K562 (cell line): Measurements from ENCODE around the gene GTSE1. TPM values are rescaled to one million over a fixed set of nuclear protein-coding genes. Genes with fewer than 3 reads are reported as not detected.
A peak's percentile ranks its signal among the peaks of the same experiment; 100 is the strongest.

ENCODE experiments used
- ATAC-seq: fragments of 200-7000 bp; cut with Tn5 transposase; 3 replicates; pipeline ENCODE4 v1.9.1; 2020; ENCODE audit warnings: moderate library complexity
- BruUV-seq: library from RNA; stranded (reverse); fragments of 400-500 nt; replicated peaks from 2 replicates; lab custom pipeline; 2021; lab: Mats Ljungman, UMichigan
- CTCF ChIA-PET: fragments of 300-600 bp; formaldehyde crosslinking; extraction: SDS; loops from one replicate; lab custom pipeline; 2021; ENCODE audit warnings: low intra/inter-chr PET ratio; lab: Yijun Ruan, JAX
- POLR2A ChIA-PET: fragments of 300-600, 350-650 bp; sonication (Branson Sonifier 250); formaldehyde crosslinking; extraction: SDS; loops from one replicate; lab custom pipeline; 2021; ENCODE audit warnings: antibody characterized with exemption, inconsistent platforms; lab: Yijun Ruan, JAX
- DNase-seq, 4 experiments: peaks; one replicate each; pipeline versions ENCODE4 v3.0.0 to v3.0.0-alpha.2; 2011 to 2018; ENCODE audit warnings: low spot score in 3 of 4, mixed read lengths in 3 of 4; ENCODE audit errors: extremely low read depth in 1 of 4
- FAIRE-seq: peaks from 2 replicates; lab custom pipeline; 2011; peaks lifted over from hg19 to GRCh38; lab: Jason Lieb, UNC
- H2AFZ ChIP-seq: 2 replicates; pipeline ENCODE4 v1.6.0; 2011; ENCODE audit warnings: low read depth, low read length, control low read depth, inconsistent platforms
- H3K27ac ChIP-seq: fragments of 200-600 bp; 3 replicates; pipeline ENCODE4 v1.8.0; 2011; ENCODE audit warnings: low read depth, mild to moderate bottlenecking, control low read depth, inconsistent platforms, low read length, moderate library complexity, mixed read lengths; ENCODE audit errors: extremely low read depth
- H3K27me3 ChIP-seq, 2 experiments: fragments of 300-600 bp in 1 of 2; 2 replicates in 1 of 2; 3 replicates in 1 of 2; pipeline versions ENCODE4 v1.6.0 to v1.8.0; 2011; ENCODE audit warnings: inconsistent platforms in 2 of 2, low read length in 2 of 2, mild to moderate bottlenecking in 1 of 2, mixed read lengths in 1 of 2, moderate library complexity in 1 of 2; ENCODE audit not compliant: control insufficient read depth in 2 of 2, insufficient read depth in 2 of 2
- H3K36me3 ChIP-seq: fragments of 300-600 bp; 3 replicates; pipeline ENCODE4 v1.8.0; 2011; ENCODE audit warnings: mild to moderate bottlenecking, low read length, inconsistent platforms; ENCODE audit not compliant: control insufficient read depth, insufficient read depth
- H3K4me1 ChIP-seq, 2 experiments: fragments of 200-600 bp in 1 of 2; replicated peaks in 1 of 2; 2 replicates in 1 of 2; 3 replicates in 1 of 2; pipeline versions ENCODE4 v1.5.1 to v1.8.0; 2011; ENCODE audit warnings: inconsistent platforms in 2 of 2, low read length in 2 of 2, mild to moderate bottlenecking in 1 of 2, mixed read lengths in 1 of 2, moderate library complexity in 1 of 2; ENCODE audit not compliant: control insufficient read depth in 2 of 2, insufficient read depth in 2 of 2
- H3K4me2 ChIP-seq: 2 replicates; pipeline ENCODE4 v1.6.1; 2011; ENCODE audit warnings: low read length, control low read depth, inconsistent platforms, mixed read lengths; ENCODE audit not compliant: insufficient read depth
- H3K4me3 ChIP-seq: fragments of 200-600 bp; sonication (generic), shearing (Covaris generic); 2 replicates; pipeline ENCODE4 v1.5.1; 2016; ENCODE audit warnings: control low read depth, inconsistent platforms
- H3K79me2 ChIP-seq: fragments of 200-600 bp; 3 replicates; pipeline ENCODE4 v1.8.0; 2011; ENCODE audit warnings: low read length, inconsistent platforms; ENCODE audit not compliant: control insufficient read depth, insufficient read depth
- H3K9ac ChIP-seq, 2 experiments: 2 replicates each; pipeline versions ENCODE4 v1.6.0 to v1.6.1; 2011; ENCODE audit warnings: low read depth in 2 of 2, low read length in 2 of 2, control low read depth in 1 of 2, inconsistent platforms in 1 of 2, mild to moderate bottlenecking in 1 of 2, mixed read lengths in 1 of 2; ENCODE audit not compliant: insufficient read depth in 1 of 2
- H3K9me1 ChIP-seq: one replicate; pipeline ENCODE4 v1.6.0; 2011; ENCODE audit warnings: inconsistent platforms, mild to moderate bottlenecking, low read length, moderate library complexity; ENCODE audit not compliant: control insufficient read depth, insufficient read depth
- H3K9me3 ChIP-seq: replicated peaks from 2 replicates; pipeline ENCODE4 v1.5.1; 2011; ENCODE audit warnings: low read depth, low read length, inconsistent platforms; ENCODE audit not compliant: control insufficient read depth, insufficient read depth
- H4K20me1 ChIP-seq: replicated peaks from 2 replicates; pipeline ENCODE4 v1.6.1; 2011; ENCODE audit warnings: low read length, inconsistent platforms, mixed read lengths; ENCODE audit not compliant: control insufficient read depth, insufficient read depth
- ARID1B ChIP-seq: fragments of 450-650 bp; IDR thresholded peaks from 2 replicates; pipeline ENCODE4 v1.6.1; 2016; ENCODE audit warnings: antibody characterized with exemption, mild to moderate bottlenecking, inconsistent platforms
- CBFA2T3 ChIP-seq: fragments of 450-650 bp; IDR thresholded peaks from 2 replicates; pipeline ENCODE4 v1.6.1; 2017
- JUND ChIP-seq, 2 experiments: IDR thresholded peaks; 2 replicates in 1 of 2; 3 replicates in 1 of 2; pipeline ENCODE4 v1.6.1; 2011; ENCODE audit warnings: borderline replicate concordance in 2 of 2, low read depth in 2 of 2, low read length in 2 of 2, improper control_type of control experiment in 1 of 2, missing biosample characterization in 1 of 2, missing genetic modification characterization in 1 of 2, missing genetic modification reagents in 1 of 2
- KDM1A ChIP-seq, 2 experiments: fragments of 450-650 bp; IDR thresholded peaks; 2 replicates each; pipeline ENCODE4 v1.6.1; 2016; ENCODE audit warnings: mild to moderate bottlenecking in 2 of 2
- MEIS2 ChIP-seq: fragments of 450-650 bp; IDR thresholded peaks from 2 replicates; pipeline ENCODE4 v1.6.1; 2014; ENCODE audit warnings: mild to moderate bottlenecking; ENCODE audit not compliant: partially characterized antibody
- SP2 ChIP-seq: IDR thresholded peaks from 2 replicates; pipeline ENCODE4 v1.6.1; 2011; ENCODE audit warnings: mild to moderate bottlenecking, low read depth, low read length, moderate library complexity; ENCODE audit not compliant: poor library complexity, severe bottlenecking; ENCODE audit errors: extremely low read depth
- ZBTB8A ChIP-seq: fragments of 450-650 bp; IDR thresholded peaks from 2 replicates; pipeline ENCODE4 v1.6.1; 2018; ENCODE audit warnings: mild to moderate bottlenecking, moderate library complexity; ENCODE audit not compliant: partially characterized antibody
- ZFX ChIP-seq: sonication (generic); formaldehyde crosslinking; IDR thresholded peaks from 2 replicates; pipeline ENCODE4 v1.8.0; 2022; ENCODE audit warnings: mild to moderate bottlenecking, missing genetic modification reagents, moderate library complexity
- ZNF146 ChIP-seq: IDR thresholded peaks from one replicate; pipeline ENCODE4 v1.6.1; 2018; ENCODE audit warnings: missing compliant biosample characterization; ENCODE audit not compliant: unreplicated experiment
- WGBS: fragments of 100-300 bp; shearing (Covaris generic); methylation state at CpG from one replicate; pipeline ENCODE4 v1.1.6; 2016; ENCODE audit warnings: low coverage, mixed read lengths; ENCODE audit not compliant: insufficient coverage; ENCODE audit errors: missing lambda C conversion rate; 5-methylcytosine and 5-hydroxymethylcytosine counted together
- in situ Hi-C: fragments of 300-500 bp; cut with MboI; formaldehyde crosslinking; loops from 4 replicates; pipeline ENCODE4 v1.15.0; 2018; ENCODE audit warnings: inconsistent platforms, mixed read lengths
- intact Hi-C: fragments of 100-400 bp; cut with micrococcal nuclease; formaldehyde crosslinking; loops from 2 replicates; pipeline ENCODE4 v1.14.2; 2022
- polyA plus RNA-seq, 8 experiments: library from polyadenylated mRNA; depleted of rRNA in 4 of 8; stranded (reverse) in 5 of 8; unstranded in 3 of 8; fragments of >200 nt; fragmentation: Nextera tagmentation in 2 of 8; fragmentation: Illumina TruSeq in 1 of 8; extraction: Ambion mirVana in 2 of 8; extraction: Trizol in 1 of 8; gene quantifications; 2 replicates each; pipeline versions ENCODE4 v1.2.1 to v1.2.3, GENCODE V29; 2011 to 2014; ENCODE audit warnings: inconsistent platforms in 1 of 8, missing spikeins in 1 of 8
- total RNA-seq, 7 experiments: library from RNA; depleted of rRNA in 6 of 7; stranded (reverse); fragments of >200 nt in 6 of 7; fragmentation: Illumina TruSeq in 2 of 7; extraction: Trizol in 2 of 7; gene quantifications; 2 replicates each; pipeline versions ENCODE4 v1.2.1 to v1.2.3, GENCODE V29; 2011 to 2021; ENCODE audit warnings: low replicate concordance in 1 of 7
- TF ChIP-seq, protein P1 (sequence below): fragments of 450-650 bp; IDR thresholded peaks from 2 replicates; pipeline ENCODE4 v1.6.1; 2016
- TF ChIP-seq, protein P2 (sequence below), 3 experiments: IDR thresholded peaks in 2 of 3; conservative IDR thresholded peaks in 1 of 3; 2 replicates each; pipeline ENCODE4 v1.5.1; 2011 to 2012; ENCODE audit warnings: low read length in 3 of 3, mild to moderate bottlenecking in 3 of 3, control low read depth in 2 of 3, improper control_type of control experiment in 1 of 3, inconsistent platforms in 1 of 3, low read depth in 1 of 3, mixed read lengths in 1 of 3, moderate library complexity in 1 of 3; ENCODE audit not compliant: insufficient read depth in 2 of 3
- TF ChIP-seq, protein P3 (sequence below), 2 experiments: IDR thresholded peaks; 2 replicates each; pipeline ENCODE4 v1.6.1; 2011; ENCODE audit warnings: borderline replicate concordance in 1 of 2, control low read depth in 1 of 2, low read depth in 1 of 2, low read length in 1 of 2, mild to moderate bottlenecking in 1 of 2, mixed read lengths in 1 of 2, moderate library complexity in 1 of 2; ENCODE audit not compliant: insufficient read depth in 1 of 2, insufficient read length in 1 of 2, poor library complexity in 1 of 2, severe bottlenecking in 1 of 2; ENCODE audit errors: extremely low read depth in 1 of 2
- TF ChIP-seq, protein P4 (sequence below): sonication (generic); formaldehyde crosslinking; IDR thresholded peaks from 2 replicates; pipeline ENCODE4 v1.9.0; 2022; ENCODE audit warnings: mild to moderate bottlenecking, missing genetic modification reagents

The GTSE1 gene
- total and polyA plus RNA-seq, 9 of the 15 experiments (the other 6 are each of a cell fraction or from before 2014, with no cell fraction given), result 2.5 to 22.5 (median 12.9) TPM

DNA sequence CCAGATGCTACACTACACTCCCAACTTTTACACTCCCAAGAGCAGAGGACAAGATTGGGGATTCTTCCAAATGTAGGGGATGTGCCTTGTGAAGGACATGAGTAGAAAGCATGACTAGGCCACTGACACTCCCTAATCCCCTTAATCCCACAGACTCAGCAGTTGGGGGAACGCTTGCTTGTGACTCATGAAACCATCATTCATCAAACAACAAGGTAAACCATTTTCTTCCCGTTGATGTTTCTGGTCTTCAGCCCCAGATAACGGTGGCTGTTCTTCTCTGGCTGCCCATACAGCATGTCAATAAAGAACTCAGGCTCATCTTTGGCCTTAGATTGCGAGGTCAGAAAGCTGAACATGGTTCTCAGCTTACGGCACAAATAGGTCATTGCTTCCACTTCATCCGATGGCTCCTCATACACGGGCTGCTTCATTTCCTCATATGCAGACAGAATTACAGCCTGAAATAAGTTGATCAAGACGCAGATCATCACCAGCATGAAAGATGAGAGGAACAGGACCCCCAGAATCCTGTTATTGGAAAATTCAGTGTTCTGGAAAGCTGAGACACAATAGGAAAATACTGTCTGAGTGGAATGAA, 40.2 kb upstream of the GTSE1 start:
- DNase-seq (peak in 2 of 4 experiments; percentile 36 to 44), FAIRE-seq (peak; percentile 73), ATAC-seq (no peak)
- no TSS peak for BruUV-seq
- 45% methylated on average over 8 of the region's 8 CpGs for WGBS
- intact Hi-C loops (no loop called here), in situ Hi-C loops (no loop called here)
- H3K27ac ChIP-seq, result peak overlapping the region; percentile 5; the same call in 1 of the 3 replicates
- H3K79me2 ChIP-seq, result peaks cover 18% of the 10 kb centered on the region
- no peak overlapping the region for H3K4me3 ChIP-seq
- no peak overlapping the region for H2AFZ ChIP-seq
- H3K27me3 ChIP-seq, result no peaks in the 10 kb centered on the region
- H3K36me3 ChIP-seq, result no peaks in the 10 kb centered on the region; the same call in 2 of the 3 replicates
- ChIA-PET CTCF (no interaction called here), POLR2A (interaction anchor here (1.0 to 1.5 kb wide), 2 partner anchors 12 to 47 kb away, joined by 3 to 5 read pairs; partner anchors contain the start of gene TTC38)
- peaks cover 6 to 14% of the 10 kb centered on the region in 2 experiments; a peak in 4 of 5 replicates for H3K4me1 ChIP-seq
- peaks cover 3% of the 10 kb centered on the region; the same call in 1 of the 2 replicates for H3K9me3 ChIP-seq
- H3K9ac ChIP-seq, result no peak overlapping the region
- no peak overlapping the region for H3K4me2 ChIP-seq
- H3K9me1 ChIP-seq, result no peaks in the 10 kb centered on the region
- H4K20me1 ChIP-seq, result no peaks in the 10 kb centered on the region
- TF ChIP-seq ZNF146 (CRISPR knock-in tag) (no peak), MEIS2 (peak; percentile 64), JUND (IDR thresholded peaks at IDR 0.05; ENCODE audit: borderline replicate concordance, low read depth, low read length) (0 out of 2 replicates have a peak, but pooled peaks have one; percentile 41), JUND (tag; IDR thresholded peaks at IDR 0.05; ENCODE audit: borderline replicate concordance, low read depth, low read length) (no peak; the same call in 2 of the 3 replicates), ZFX (peak; percentile 33), SP2 (no peak), ZBTB8A (no peak), ARID1B (peak; percentile 48; the same call in 1 of the 2 replicates), KDM1A (IDR thresholded peaks at IDR 0.05) (0 out of 4 replicates have a peak, but pooled peaks of 1 of the 2 experiments have one; percentile 13), CBFA2T3 (peak; percentile 57)
- TF ChIP-seq, protein P1, sequence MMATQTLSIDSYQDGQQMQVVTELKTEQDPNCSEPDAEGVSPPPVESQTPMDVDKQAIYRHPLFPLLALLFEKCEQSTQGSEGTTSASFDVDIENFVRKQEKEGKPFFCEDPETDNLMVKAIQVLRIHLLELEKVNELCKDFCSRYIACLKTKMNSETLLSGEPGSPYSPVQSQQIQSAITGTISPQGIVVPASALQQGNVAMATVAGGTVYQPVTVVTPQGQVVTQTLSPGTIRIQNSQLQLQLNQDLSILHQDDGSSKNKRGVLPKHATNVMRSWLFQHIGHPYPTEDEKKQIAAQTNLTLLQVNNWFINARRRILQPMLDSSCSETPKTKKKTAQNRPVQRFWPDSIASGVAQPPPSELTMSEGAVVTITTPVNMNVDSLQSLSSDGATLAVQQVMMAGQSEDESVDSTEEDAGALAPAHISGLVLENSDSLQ, result peak; percentile 13; the same call in 1 of the 2 replicates
- TF ChIP-seq, protein P2, sequence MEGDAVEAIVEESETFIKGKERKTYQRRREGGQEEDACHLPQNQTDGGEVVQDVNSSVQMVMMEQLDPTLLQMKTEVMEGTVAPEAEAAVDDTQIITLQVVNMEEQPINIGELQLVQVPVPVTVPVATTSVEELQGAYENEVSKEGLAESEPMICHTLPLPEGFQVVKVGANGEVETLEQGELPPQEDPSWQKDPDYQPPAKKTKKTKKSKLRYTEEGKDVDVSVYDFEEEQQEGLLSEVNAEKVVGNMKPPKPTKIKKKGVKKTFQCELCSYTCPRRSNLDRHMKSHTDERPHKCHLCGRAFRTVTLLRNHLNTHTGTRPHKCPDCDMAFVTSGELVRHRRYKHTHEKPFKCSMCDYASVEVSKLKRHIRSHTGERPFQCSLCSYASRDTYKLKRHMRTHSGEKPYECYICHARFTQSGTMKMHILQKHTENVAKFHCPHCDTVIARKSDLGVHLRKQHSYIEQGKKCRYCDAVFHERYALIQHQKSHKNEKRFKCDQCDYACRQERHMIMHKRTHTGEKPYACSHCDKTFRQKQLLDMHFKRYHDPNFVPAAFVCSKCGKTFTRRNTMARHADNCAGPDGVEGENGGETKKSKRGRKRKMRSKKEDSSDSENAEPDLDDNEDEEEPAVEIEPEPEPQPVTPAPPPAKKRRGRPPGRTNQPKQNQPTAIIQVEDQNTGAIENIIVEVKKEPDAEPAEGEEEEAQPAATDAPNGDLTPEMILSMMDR (IDR thresholded peaks at IDR 0.05 in 2 of 3, conservative IDR thresholded peaks at IDR 0.05 in 1 of 3; ENCODE audit: insufficient read depth in 2 of 3, low read depth in 1 of 3, low read length in 3 of 3), result no peak
- TF ChIP-seq, protein P3, sequence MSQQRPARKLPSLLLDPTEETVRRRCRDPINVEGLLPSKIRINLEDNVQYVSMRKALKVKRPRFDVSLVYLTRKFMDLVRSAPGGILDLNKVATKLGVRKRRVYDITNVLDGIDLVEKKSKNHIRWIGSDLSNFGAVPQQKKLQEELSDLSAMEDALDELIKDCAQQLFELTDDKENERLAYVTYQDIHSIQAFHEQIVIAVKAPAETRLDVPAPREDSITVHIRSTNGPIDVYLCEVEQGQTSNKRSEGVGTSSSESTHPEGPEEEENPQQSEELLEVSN (IDR thresholded peaks at IDR 0.05; ENCODE audit: borderline replicate concordance in 1 of 2, extremely low read depth in 1 of 2, insufficient read depth in 1 of 2, insufficient read length in 1 of 2, low read depth in 1 of 2, low read length in 1 of 2, poor library complexity in 1 of 2, severe bottlenecking in 1 of 2), result peak in 1 of 2 experiments; percentile 9
- TF ChIP-seq, protein P4, sequence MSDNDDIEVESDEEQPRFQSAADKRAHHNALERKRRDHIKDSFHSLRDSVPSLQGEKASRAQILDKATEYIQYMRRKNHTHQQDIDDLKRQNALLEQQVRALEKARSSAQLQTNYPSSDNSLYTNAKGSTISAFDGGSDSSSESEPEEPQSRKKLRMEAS, result 0 out of 2 replicates have a peak, but pooled peaks have one; percentile 20
